Keratinocyte (primary cell): Measurements from ENCODE around the gene AFF2. TPM values are rescaled to one million over a fixed set of nuclear protein-coding genes. Genes with fewer than 3 reads are reported as not detected.

Source experiments
- DNase-seq: peaks from one replicate; pipeline ENCODE4 v3.0.0-alpha.2; 2011; ENCODE audit warnings: low read depth, missing footprints, low spot score
- FAIRE-seq: peaks from 2 replicates; lab custom pipeline; 2011; peaks lifted over from hg19 to GRCh38; lab: Jason Lieb, UNC
- H2AFZ ChIP-seq: 2 replicates; pipeline ENCODE4 v1.6.0; 2012; ENCODE audit warnings: low read length, control low read depth, inconsistent platforms; ENCODE audit not compliant: control insufficient read depth
- H3K27ac ChIP-seq: 2 replicates; pipeline ENCODE4 v1.5.1; 2011; ENCODE audit warnings: low read length; ENCODE audit not compliant: control insufficient read depth, insufficient read depth
- H3K27me3 ChIP-seq: 3 replicates; pipeline ENCODE4 v1.6.0; 2011; ENCODE audit warnings: low read length; ENCODE audit not compliant: control insufficient read depth, insufficient read depth; ENCODE audit errors: extremely low read depth
- H3K36me3 ChIP-seq, 2 experiments: 2 replicates in 1 of 2; 3 replicates in 1 of 2; pipeline ENCODE4 v1.5.1; 2011; ENCODE audit warnings: low read length in 2 of 2, mild to moderate bottlenecking in 1 of 2; ENCODE audit not compliant: control insufficient read depth in 2 of 2, insufficient read depth in 2 of 2; ENCODE audit errors: extremely low read depth in 1 of 2
- H3K4me1 ChIP-seq: 3 replicates; pipeline ENCODE4 v1.5.1; 2011; ENCODE audit warnings: low read length; ENCODE audit not compliant: control insufficient read depth, insufficient read depth; ENCODE audit errors: extremely low read depth
- H3K4me2 ChIP-seq: 3 replicates; pipeline ENCODE4 v1.6.0; 2011; ENCODE audit warnings: low read depth, low read length; ENCODE audit not compliant: control insufficient read depth, insufficient read depth; ENCODE audit errors: extremely low read depth
- H3K4me3 ChIP-seq, 3 experiments: fragments of 200-600 bp in 1 of 3; sonication (generic) in 1 of 3; 2 replicates in 2 of 3; 3 replicates in 1 of 3; pipeline ENCODE4 v1.5.1; 2011 to 2016; ENCODE audit warnings: low read length in 3 of 3, mild to moderate bottlenecking in 3 of 3, control low read depth in 2 of 3, inconsistent platforms in 1 of 3, low read depth in 1 of 3, mixed read lengths in 1 of 3, mixed run types in 1 of 3, moderate library complexity in 1 of 3; ENCODE audit not compliant: control insufficient read depth in 2 of 3, insufficient read depth in 2 of 3; ENCODE audit errors: extremely low read depth in 1 of 3
- H3K79me2 ChIP-seq: 2 replicates; pipeline ENCODE4 v1.6.0; 2012; ENCODE audit warnings: low read length; ENCODE audit not compliant: control insufficient read depth, insufficient read depth
- H3K9ac ChIP-seq: 3 replicates; pipeline ENCODE4 v1.6.0; 2011; ENCODE audit warnings: low read length; ENCODE audit not compliant: control insufficient read depth, insufficient read depth; ENCODE audit errors: extremely low read depth
- H3K9me1 ChIP-seq: 3 replicates; pipeline ENCODE4 v1.6.0; 2011; ENCODE audit warnings: low read length; ENCODE audit not compliant: control insufficient read depth, insufficient read depth; ENCODE audit errors: extremely low read depth
- H3K9me3 ChIP-seq: 2 replicates; pipeline ENCODE4 v1.5.1; 2012; ENCODE audit warnings: low read depth, low read length; ENCODE audit not compliant: control insufficient read depth
- H4K20me1 ChIP-seq: 3 replicates; pipeline ENCODE4 v1.6.0; 2011; ENCODE audit warnings: low read length; ENCODE audit not compliant: control insufficient read depth, insufficient read depth; ENCODE audit errors: extremely low read depth
- CTCF ChIP-seq, 3 experiments: IDR thresholded peaks in 1 of 3; conservative IDR thresholded peaks in 1 of 3; optimal IDR thresholded peaks in 1 of 3; 2 replicates in 2 of 3; 3 replicates in 1 of 3; pipeline versions ENCODE3 to v1.5.1; 2011; ENCODE audit warnings: low read length in 3 of 3, mild to moderate bottlenecking in 3 of 3, moderate library complexity in 2 of 3, control low read depth in 1 of 3, inconsistent platforms in 1 of 3; ENCODE audit not compliant: insufficient read depth in 2 of 3; ENCODE audit errors: extremely low read depth in 1 of 3
- EZH2 ChIP-seq: IDR thresholded peaks from one replicate; pipeline ENCODE4 v1.6.1; 2012; ENCODE audit warnings: inconsistent platforms, mild to moderate bottlenecking, low read length, moderate library complexity
- dilution Hi-C: fragments of 300-500 bp; cut with MboI; formaldehyde crosslinking; loops from one replicate; pipeline ENCODE4 v1.7.0; 2020; ENCODE audit warnings: low sequenced_read_pairs; ENCODE audit not compliant: extremely low pct_ligation_motif_present
- polyA plus RNA-seq, 5 experiments: library from polyadenylated mRNA; depleted of rRNA in 3 of 5; stranded (reverse) in 3 of 5; stranded (forward) in 1 of 5; unstranded in 1 of 5; fragments of >200 nt; gene quantifications; 1 replicate in 1 of 5; 2 replicates in 3 of 5; 3 replicates in 1 of 5; pipeline versions ENCODE4 v1.2.1 to v1.2.3, GENCODE V29; 2011 to 2012; ENCODE audit warnings: missing spikeins in 2 of 5, low read depth in 1 of 5, low replicate concordance in 1 of 5

The AFF2 gene
- polyA plus RNA-seq, 1 donor (not counting 4 experiments of a cell fraction or from before 2014, with no cell fraction given) = 0.01 TPM

- no peaks in the 10 kb centered on the region for H3K79me2 ChIP-seq
- no peaks in the 10 kb centered on the region for H3K27me3 ChIP-seq
- no peak overlapping the region for H3K4me2 ChIP-seq
- H3K9me3 ChIP-seq = no peaks in the 10 kb centered on the region
- H3K9me1 ChIP-seq = no peaks in the 10 kb centered on the region
- H3K36me3 ChIP-seq = no peaks in the 10 kb centered on the region
- no peak for TF ChIP-seq EZH2
- TF ChIP-seq CTCF (optimal IDR thresholded peaks at IDR 0.05 in 1 of 3, IDR thresholded peaks at IDR 0.05 in 1 of 3, conservative IDR thresholded peaks at IDR 0.05 in 1 of 3; ENCODE audit: extremely low read depth in 1 of 3, insufficient read depth in 2 of 3, low read length in 3 of 3) = no peak
- H3K4me3 ChIP-seq = no peak overlapping the region
- no peak overlapping the region for H2AFZ ChIP-seq
- no peak overlapping the region for H3K27ac ChIP-seq
- H4K20me1 ChIP-seq = no peaks in the 10 kb centered on the region
- dilution Hi-C loops = no loop called here
- H3K4me1 ChIP-seq = no peaks in the 10 kb centered on the region
- DNase-seq (no peak), FAIRE-seq (no peak)
- no peak overlapping the region for H3K9ac ChIP-seq
Measured at GRCh38 chrX:148572337-148572736, 71.9 kb downstream of the AFF2 start.

GRCh38 chrX:148573119-148573518 lies 72.7 kb downstream of the AFF2 start:
- Histone ChIP-seq H3K4me1 (no peaks in the 10 kb centered on the region), H3K9me1 (no peaks in the 10 kb centered on the region), H3K9ac (no peak overlapping the region), H3K4me3 (no peak overlapping the region), H3K27ac (no peak overlapping the region), H3K79me2 (no peaks in the 10 kb centered on the region), H3K4me2 (no peak overlapping the region), H3K36me3 (no peaks in the 10 kb centered on the region), H2AFZ (no peak overlapping the region), H4K20me1 (no peaks in the 10 kb centered on the region), H3K27me3 (no peaks in the 10 kb centered on the region), H3K9me3 (no peaks in the 10 kb centered on the region)
- no peak for TF ChIP-seq EZH2
- no peak for TF ChIP-seq CTCF (optimal IDR thresholded peaks at IDR 0.05 in 1 of 3, IDR thresholded peaks at IDR 0.05 in 1 of 3, conservative IDR thresholded peaks at IDR 0.05 in 1 of 3; ENCODE audit: extremely low read depth in 1 of 3, insufficient read depth in 2 of 3, low read length in 3 of 3)
- DNase-seq (no peak), FAIRE-seq (no peak)
- dilution Hi-C loops = no loop called here
